A549 treated with CpdA at 1 μM for 4 hours (cell line): Measurements from ENCODE around the gene APPBP2. TPM values are rescaled to one million over a fixed set of nuclear protein-coding genes. Genes with fewer than 3 reads are reported as not detected.

Source experiments
- total RNA-seq: library from RNA; stranded (reverse); fragments of 200-300 nt; extraction: Qiagen RNA extraction; gene quantifications from 5 replicates; pipeline ENCODE4 v1.2.3, GENCODE V29; 2022; ENCODE audit warnings: low read depth

APPBP2 gene, protein sequence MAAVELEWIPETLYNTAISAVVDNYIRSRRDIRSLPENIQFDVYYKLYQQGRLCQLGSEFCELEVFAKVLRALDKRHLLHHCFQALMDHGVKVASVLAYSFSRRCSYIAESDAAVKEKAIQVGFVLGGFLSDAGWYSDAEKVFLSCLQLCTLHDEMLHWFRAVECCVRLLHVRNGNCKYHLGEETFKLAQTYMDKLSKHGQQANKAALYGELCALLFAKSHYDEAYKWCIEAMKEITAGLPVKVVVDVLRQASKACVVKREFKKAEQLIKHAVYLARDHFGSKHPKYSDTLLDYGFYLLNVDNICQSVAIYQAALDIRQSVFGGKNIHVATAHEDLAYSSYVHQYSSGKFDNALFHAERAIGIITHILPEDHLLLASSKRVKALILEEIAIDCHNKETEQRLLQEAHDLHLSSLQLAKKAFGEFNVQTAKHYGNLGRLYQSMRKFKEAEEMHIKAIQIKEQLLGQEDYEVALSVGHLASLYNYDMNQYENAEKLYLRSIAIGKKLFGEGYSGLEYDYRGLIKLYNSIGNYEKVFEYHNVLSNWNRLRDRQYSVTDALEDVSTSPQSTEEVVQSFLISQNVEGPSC
- 11.9 to 20.5 TPM (median 18.2 TPM) in 5 replicates for total RNA-seq

DNA sequence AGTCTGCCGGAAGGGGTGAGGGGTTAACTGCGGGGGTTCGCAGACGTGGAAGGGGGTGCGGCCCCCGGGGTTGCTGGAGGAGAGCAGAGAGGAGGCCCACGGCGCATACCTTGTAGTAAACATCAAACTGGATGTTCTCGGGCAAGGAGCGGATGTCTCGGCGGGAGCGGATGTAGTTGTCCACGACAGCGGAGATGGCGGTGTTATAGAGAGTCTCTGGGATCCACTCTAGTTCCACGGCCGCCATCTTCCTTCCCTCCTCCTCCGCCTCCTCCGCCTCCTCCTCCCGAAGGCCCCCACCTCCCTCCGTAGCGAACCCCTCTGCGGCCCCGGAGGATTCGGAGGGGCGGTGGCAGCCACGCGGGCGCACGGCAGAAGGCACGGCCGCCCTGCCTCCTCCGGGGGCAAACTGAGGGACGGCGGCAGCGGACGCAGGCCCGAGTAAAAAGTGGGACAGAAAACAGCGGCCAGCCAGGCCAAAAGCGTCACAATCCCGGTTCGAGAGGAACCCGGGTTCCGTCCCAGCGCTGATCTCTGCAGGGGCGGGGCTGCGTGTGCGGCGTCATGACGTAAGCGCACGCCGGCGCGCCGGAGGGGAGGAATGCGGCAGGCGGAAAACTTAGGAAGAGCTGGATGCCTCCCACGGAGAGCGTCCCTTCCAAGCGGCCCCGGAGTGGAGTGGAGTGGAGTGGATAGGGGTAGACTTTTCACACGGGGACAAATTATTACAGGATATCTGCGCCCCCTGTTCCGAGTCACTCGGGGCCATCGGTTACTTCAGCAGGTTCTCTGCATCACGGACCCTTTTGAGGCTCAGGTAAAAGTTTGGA is at the start of gene APPBP2:
Gene APPBP2, minus strand, starts transcription at position 558 of the 830 bp plus-strand sequence. Its CDS starts 311 bp downstream, at position 247.

DNA sequence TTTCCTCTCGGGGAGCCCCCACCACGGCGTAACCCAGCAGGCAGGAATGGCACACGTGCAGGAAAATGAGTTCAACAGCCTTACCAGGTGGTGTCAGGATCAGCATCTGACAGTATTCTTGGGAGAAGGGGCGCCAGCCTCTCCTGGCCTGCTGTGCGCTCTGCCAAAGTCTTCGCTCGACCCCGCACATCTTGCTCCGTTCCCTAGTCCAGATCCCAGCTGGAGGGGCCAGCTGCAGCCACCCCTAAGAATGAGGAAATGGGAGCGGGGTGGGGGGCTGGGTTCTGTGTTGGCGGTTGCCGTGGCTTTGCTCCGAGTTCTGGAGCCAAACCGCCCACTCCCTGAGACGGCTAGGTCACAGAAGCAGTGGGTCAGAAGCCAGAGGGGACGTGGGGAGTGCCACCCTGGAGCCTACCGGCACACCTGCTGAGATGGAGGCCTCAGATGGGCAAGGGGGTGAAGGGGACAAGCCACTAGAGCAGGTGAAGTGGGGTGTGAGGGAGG is 103.8 kb downstream of the APPBP2 start, which contains the start of gene CHCT1:
Gene CHCT1, plus strand, starts transcription at position 328 of the 504 bp plus-strand sequence. Its CDS starts 104 bp downstream, at position 432.

Other genes starting within 250 kb of the APPBP2 start
- 31.2 to 37.5 TPM (median 34.1 TPM) in 5 replicates for gene USP32, start 134.1 kb downstream of the APPBP2 start, total RNA-seq
- 0.14 to 0.20 TPM (median 0.17 TPM) in 4 of 5 replicates, not detected in the other for gene CHCT1, start 103.8 kb downstream of the APPBP2 start, total RNA-seq
- 18.2 to 21.3 TPM (median 20.2 TPM) in 5 replicates for gene PPM1D, start 74.0 kb upstream of the APPBP2 start, total RNA-seq
- gene BCAS3, start 151.6 kb upstream of the APPBP2 start, total RNA-seq, result 7.7 to 8.3 TPM (median 7.7 TPM) in 5 replicates